ENCODE results near the gene KISS1. TPM values are rescaled to one million over a fixed set of nuclear protein-coding genes. Genes with fewer than 3 reads are reported as not detected.

KISS1 gene
- total RNA-seq, 1 donor from 2014 or later: 0.77 TPM

GRCh38 chr1:204188959-204189639 lies 7.2 kb downstream of the KISS1 start:
- TF ChIP-seq CTCF (IDR thresholded peaks at IDR 0.05): no peak
- peaks cover 3% of the 10 kb centered on the region for H3K4me1 Mint-ChIP-seq (ENCODE audit: low read depth)
- H3K36me3 Mint-ChIP-seq (ENCODE audit: low read depth): no peaks in the 10 kb centered on the region
- no peak overlapping the region for H3K4me3 Mint-ChIP-seq (ENCODE audit: unreplicated experiment)
- no peaks in the 10 kb centered on the region for H3K9me3 Mint-ChIP-seq (ENCODE audit: low read depth)
- H3K27me3 Mint-ChIP-seq (ENCODE audit: low read depth): peaks cover 47% of the 10 kb centered on the region
- DNase-seq (ENCODE audit: low spot score): no peak
- no peak overlapping the region for H3K27ac Mint-ChIP-seq (ENCODE audit: unreplicated experiment)

GRCh38 chr1:204186597-204186996 lies 9.7 kb downstream of the KISS1 start:
- H3K9me3 Mint-ChIP-seq (ENCODE audit: low read depth): no peaks in the 10 kb centered on the region
- no peak for DNase-seq (ENCODE audit: low spot score)
- H3K4me1 Mint-ChIP-seq (ENCODE audit: low read depth): peaks cover 3% of the 10 kb centered on the region
- no peak overlapping the region for H3K4me3 Mint-ChIP-seq (ENCODE audit: unreplicated experiment)
- no peak for TF ChIP-seq CTCF (IDR thresholded peaks at IDR 0.05)
- H3K27me3 Mint-ChIP-seq (ENCODE audit: low read depth): peaks cover 47% of the 10 kb centered on the region
- H3K27ac Mint-ChIP-seq (ENCODE audit: unreplicated experiment): no peak overlapping the region
- no peaks in the 10 kb centered on the region for H3K36me3 Mint-ChIP-seq (ENCODE audit: low read depth)

- H3K27me3 Mint-ChIP-seq (ENCODE audit: low read depth): peaks cover 36% of the 10 kb centered on the region
- no peak overlapping the region for H3K4me3 Mint-ChIP-seq (ENCODE audit: unreplicated experiment)
- no peaks in the 10 kb centered on the region for H3K9me3 Mint-ChIP-seq (ENCODE audit: low read depth)
- no peak overlapping the region for H3K27ac Mint-ChIP-seq (ENCODE audit: unreplicated experiment)
- no peak for DNase-seq (ENCODE audit: low spot score)
- no peak for TF ChIP-seq CTCF (IDR thresholded peaks at IDR 0.05)
- no peaks in the 10 kb centered on the region for H3K36me3 Mint-ChIP-seq (ENCODE audit: low read depth)
- no peaks in the 10 kb centered on the region for H3K4me1 Mint-ChIP-seq (ENCODE audit: low read depth)
Observed at GRCh38 chr1:204181116-204181515, 15.2 kb downstream of the KISS1 start.

- no peaks in the 10 kb centered on the region for H3K9me3 Mint-ChIP-seq (ENCODE audit: low read depth)
- H3K4me1 Mint-ChIP-seq (ENCODE audit: low read depth): no peaks in the 10 kb centered on the region
- DNase-seq (ENCODE audit: low spot score): no peak
- H3K27ac Mint-ChIP-seq (ENCODE audit: unreplicated experiment): no peak overlapping the region
- no peaks in the 10 kb centered on the region for H3K36me3 Mint-ChIP-seq (ENCODE audit: low read depth)
- TF ChIP-seq CTCF (IDR thresholded peaks at IDR 0.05): no peak
- no peak overlapping the region for H3K4me3 Mint-ChIP-seq (ENCODE audit: unreplicated experiment)
- peaks cover 36% of the 10 kb centered on the region for H3K27me3 Mint-ChIP-seq (ENCODE audit: low read depth)
Observed at GRCh38 chr1:204180133-204180532, 16.2 kb downstream of the KISS1 start.

- no peaks in the 10 kb centered on the region for H3K4me1 Mint-ChIP-seq (ENCODE audit: low read depth)
- H3K27me3 Mint-ChIP-seq (ENCODE audit: low read depth): peaks cover 30% of the 10 kb centered on the region
- H3K9me3 Mint-ChIP-seq (ENCODE audit: low read depth): no peaks in the 10 kb centered on the region
- no peak for TF ChIP-seq CTCF (IDR thresholded peaks at IDR 0.05)
- H3K27ac Mint-ChIP-seq (ENCODE audit: unreplicated experiment): no peak overlapping the region
- DNase-seq (ENCODE audit: low spot score): no peak
- H3K36me3 Mint-ChIP-seq (ENCODE audit: low read depth): no peaks in the 10 kb centered on the region
- H3K4me3 Mint-ChIP-seq (ENCODE audit: unreplicated experiment): no peak overlapping the region
Observed at GRCh38 chr1:204178487-204179281, 17.6 kb downstream of the KISS1 start.

All from chondrocyte (in vitro differentiated cells).